B cell (primary cell): ENCODE measurements around the gene PPIH. TPM values are rescaled to one million over a fixed set of nuclear protein-coding genes. Genes with fewer than 3 reads are reported as not detected.
A peak's percentile ranks its signal among the peaks of the same experiment; 100 is the strongest.

Experiments used
- ATAC-seq: fragments of 200-7000 bp; cut with Tn5 transposase; one replicate; pipeline ENCODE4 v1.10.0; 2021; ENCODE audit warnings: low read depth, mild to moderate bottlenecking, moderate number of reproducible peaks, moderate library complexity
- CTCF ChIA-PET: fragments of 350-600 bp; sonication (Branson Sonifier 250); formaldehyde crosslinking; loops from one replicate; lab custom pipeline; 2021; ENCODE audit warnings: antibody characterized with exemption, inconsistent platforms; lab: Charles Lee
- POLR2A ChIA-PET: fragments of 350-600 bp; sonication (Branson Sonifier 250); formaldehyde crosslinking; loops from one replicate; lab custom pipeline; 2021; ENCODE audit warnings: antibody characterized with exemption; lab: Charles Lee
- DNase-seq: peaks from one replicate; pipeline ENCODE4 v3.0.0; 2013
- H2AFZ ChIP-seq: 2 replicates; pipeline ENCODE4 v1.6.1; 2012; ENCODE audit warnings: mild to moderate bottlenecking, low read depth, low read length; ENCODE audit not compliant: insufficient read depth, poor library complexity, severe bottlenecking
- H3K27ac ChIP-seq, 2 donors: 1 replicate in 1 of 2; 2 replicates in 1 of 2; pipeline ENCODE4 v1.5.1; 2012 to 2013; ENCODE audit warnings: low read length in 2 of 2, mild to moderate bottlenecking in 2 of 2, moderate library complexity in 1 of 2
- H3K27me3 ChIP-seq, 4 experiments: fragments of 200-600 bp in 1 of 4; sonication (generic) in 1 of 4; replicated peaks in 1 of 4; 1 replicate in 2 of 4; 2 replicates in 2 of 4; pipeline versions ENCODE4 v1.6.1 to v1.7.0; 2013 to 2016; ENCODE audit warnings: low read length in 3 of 4, mild to moderate bottlenecking in 2 of 4, mixed read lengths in 1 of 4, moderate library complexity in 1 of 4; ENCODE audit not compliant: insufficient read depth in 4 of 4, control insufficient read depth in 3 of 4; ENCODE audit errors: control extremely low read depth in 1 of 4
- H3K36me3 ChIP-seq, 2 experiments: replicated peaks in 1 of 2; 1 replicate in 1 of 2; 2 replicates in 1 of 2; pipeline versions ENCODE4 v1.6.1 to v1.7.1; 2013; ENCODE audit warnings: low read length in 1 of 2; ENCODE audit not compliant: insufficient read depth in 2 of 2, control insufficient read depth in 1 of 2; ENCODE audit errors: control extremely low read depth in 1 of 2, extremely low read depth in 1 of 2
- H3K4me1 ChIP-seq, 2 donors: fragments of 200-600 bp in 1 of 2; sonication (generic) in 1 of 2; 1 replicate in 1 of 2; 2 replicates in 1 of 2; pipeline versions ENCODE4 v1.5.1 to v1.6.1; 2013 to 2017; ENCODE audit warnings: low read length in 2 of 2; ENCODE audit not compliant: control insufficient read depth in 2 of 2, insufficient read depth in 2 of 2
- H3K4me2 ChIP-seq: replicated peaks from 2 replicates; pipeline ENCODE3; 2012; ENCODE audit warnings: mild to moderate bottlenecking, low read depth, low read length; ENCODE audit not compliant: poor library complexity, severe bottlenecking
- H3K4me3 ChIP-seq, 5 experiments: fragments of 200-600 bp in 1 of 5; sonication (generic) in 1 of 5; 1 replicate in 3 of 5; 2 replicates in 2 of 5; pipeline versions ENCODE4 v1.5.1 to v1.7.0; 2011 to 2016; ENCODE audit warnings: low read length in 4 of 5, mild to moderate bottlenecking in 4 of 5, low read depth in 2 of 5, control low read depth in 1 of 5, moderate library complexity in 1 of 5; ENCODE audit not compliant: insufficient read depth in 1 of 5; ENCODE audit errors: control extremely low read depth in 1 of 5, extremely low read depth in 1 of 5
- H3K79me2 ChIP-seq: fragments of 200-600 bp; sonication (generic); one replicate; pipeline ENCODE4 v1.6.0; 2016; ENCODE audit warnings: low read length; ENCODE audit not compliant: control insufficient read depth, insufficient read depth
- H3K9ac ChIP-seq: fragments of 200-600 bp; sonication (generic); 2 replicates; pipeline ENCODE4 v1.6.1; 2017; ENCODE audit warnings: mild to moderate bottlenecking, low read length, moderate library complexity
- H3K9me3 ChIP-seq, 3 donors: one replicate each; pipeline versions ENCODE4 v1.6.1 to v1.7.1; 2013; ENCODE audit warnings: low read length in 2 of 3; ENCODE audit not compliant: control insufficient read depth in 2 of 3, insufficient read depth in 1 of 3; ENCODE audit errors: control extremely low read depth in 1 of 3
- H4K20me1 ChIP-seq: 2 replicates; pipeline ENCODE4 v1.6.0; 2012; ENCODE audit warnings: mild to moderate bottlenecking, low read length; ENCODE audit not compliant: insufficient read depth, control insufficient read depth, poor library complexity, severe bottlenecking
- H3K27ac Mint-ChIP-seq: one replicate; pipeline ENCODE4 v1.8.0; 2021; ENCODE audit warnings: mixed read lengths
- H3K27me3 Mint-ChIP-seq: one replicate; pipeline ENCODE4 v1.8.0; 2021; ENCODE audit warnings: mixed read lengths
- H3K4me1 Mint-ChIP-seq: one replicate; pipeline ENCODE4 v1.8.0; 2021; ENCODE audit warnings: mixed read lengths
- H3K4me3 Mint-ChIP-seq: one replicate; pipeline ENCODE4 v1.8.0; 2021; ENCODE audit warnings: mixed read lengths
- H3K9me3 Mint-ChIP-seq: one replicate; pipeline ENCODE4 v1.8.0; 2022; ENCODE audit warnings: mixed read lengths; ENCODE audit not compliant: insufficient read depth
- CTCF ChIP-seq: fragments of 200-600 bp; IDR thresholded peaks from one replicate; pipeline ENCODE4 v1.8.0; 2022; ENCODE audit warnings: antibody characterized with exemption, mild to moderate bottlenecking
- EZH2 ChIP-seq: IDR thresholded peaks from 2 replicates; pipeline ENCODE4 v1.6.1; 2012; ENCODE audit warnings: borderline replicate concordance, low read depth, mild to moderate bottlenecking, moderate library complexity, low read length; ENCODE audit not compliant: insufficient read depth, poor library complexity, severe bottlenecking
- WGBS: methylation state at CpG from one replicate; pipeline ENCODE4 v1.1.5; 2013; ENCODE audit warnings: missing lambda C conversion rate; ENCODE audit not compliant: insufficient coverage; 5-methylcytosine and 5-hydroxymethylcytosine counted together
- intact Hi-C: fragments of 100-400 bp; cut with micrococcal nuclease; formaldehyde crosslinking; loops from one replicate; pipeline ENCODE4 v1.10.0; 2022
- polyA plus RNA-seq: library from polyadenylated mRNA; depleted of rRNA; stranded (reverse); fragments of >200 nt; gene quantifications from 2 replicates; pipeline ENCODE4 v1.2.3, GENCODE V29; 2012
- total RNA-seq, 2 donors: library from RNA; stranded (reverse); fragments of 120-200 nt in 1 of 2; gene quantifications; 1 replicate in 1 of 2; 2 replicates in 1 of 2; pipeline versions ENCODE4 v1.2.3 to v1.2.4, GENCODE V29; 2013 to 2022

PPIH gene
- total and polyA plus RNA-seq, 2 donors (not counting 1 experiment from before 2014, with no cell fraction given), result 42.4 to 50.3 TPM

DNA sequence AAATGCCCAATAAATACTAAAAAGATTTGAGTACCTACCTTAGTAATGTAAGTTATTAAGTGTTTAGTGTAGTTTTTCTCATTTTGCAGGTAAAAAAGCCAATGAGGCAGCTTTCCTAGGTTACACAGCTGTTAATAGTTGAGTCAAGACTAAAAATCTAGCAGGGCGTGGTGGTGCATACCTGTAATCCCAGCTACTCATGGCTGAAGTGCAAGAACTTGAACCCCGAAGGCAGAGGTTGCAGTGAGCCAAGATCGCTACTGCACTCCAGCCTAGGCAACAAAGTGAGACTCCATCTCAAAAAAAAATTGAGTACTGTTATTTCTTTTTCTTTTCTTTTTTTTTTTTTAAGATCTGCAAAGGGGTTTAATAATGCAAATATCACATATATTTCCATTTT, 31.7 kb downstream of the PPIH start:
- intact Hi-C loops, result loop anchor here (2.0 kb wide), 1 partner anchor 111 kb away; no protein-coding TSS in a partner anchor
- peaks cover 81% of the 10 kb centered on the region for H3K4me1 Mint-ChIP-seq
- H3K9me3 Mint-ChIP-seq, result no peaks in the 10 kb centered on the region
- Histone ChIP-seq H3K4me2 (peak overlapping the region; percentile 31), H3K4me3 (no peak overlapping the region), H3K27ac (no peak overlapping the region), H3K4me1 (peaks cover 66% of the 10 kb centered on the region in 2 donors), H2AFZ (no peak overlapping the region), H3K36me3 (peaks cover 13 to 53% of the 10 kb centered on the region in 2 experiments), H4K20me1 (peaks cover 99% of the 10 kb centered on the region), H3K9me3 (no peaks in the 10 kb centered on the region), H3K9ac (no peak overlapping the region), H3K27me3 (no peaks in the 10 kb centered on the region), H3K79me2 (peaks cover 100% of the 10 kb centered on the region)
- no peaks in the 10 kb centered on the region for H3K27me3 Mint-ChIP-seq
- no peak for DNase-seq
- no peak overlapping the region for H3K4me3 Mint-ChIP-seq
- no peak for TF ChIP-seq CTCF
- WGBS, result 67% methylated on average over 3 of the region's 3 CpGs
- no peak for ATAC-seq
- CTCF ChIA-PET, result interaction anchor here (1.5 kb wide), 1 partner anchor 78 kb away, joined by 4 read pairs; the partner anchor contains the start of gene C1orf50
- H3K27ac Mint-ChIP-seq, result no peak overlapping the region
- POLR2A ChIA-PET, result no interaction called here

- H3K4me3 Mint-ChIP-seq, result peak overlapping the region; percentile 4
- no CpG with 5 or more reads among the region's 1 CpG for WGBS
- no peaks in the 10 kb centered on the region for H3K27me3 ChIP-seq
- no peak for DNase-seq
- peaks cover 9 to 54% of the 10 kb centered on the region in 2 experiments for H3K36me3 ChIP-seq
- intact Hi-C loops, result loop anchor here (2.0 kb wide), 1 partner anchor 112 kb away; no protein-coding TSS in a partner anchor
- no peak overlapping the region for H3K27ac ChIP-seq
- no peaks in the 10 kb centered on the region for H3K9me3 Mint-ChIP-seq
- H3K9ac ChIP-seq, result no peak overlapping the region
- ChIA-PET POLR2A (interaction anchor here (0.5 kb wide), 1 partner anchor 32 kb away, joined by 5 read pairs; no protein-coding TSS in a partner anchor), CTCF (interaction anchor here (0.7 to 1.5 kb wide), 3 partner anchors 13 to 113 kb away, joined by 3 to 4 read pairs (median 3); partner anchors contain the start of gene C1orf50)
- peaks cover 99% of the 10 kb centered on the region for H4K20me1 ChIP-seq
- H3K4me3 ChIP-seq, result no peak overlapping the region
- no peak for ATAC-seq
- H3K4me1 Mint-ChIP-seq, result peaks cover 76% of the 10 kb centered on the region
- H3K4me1 ChIP-seq, result peaks cover 59% of the 10 kb centered on the region in 2 donors
- no peaks in the 10 kb centered on the region for H3K9me3 ChIP-seq
- H3K27me3 Mint-ChIP-seq, result no peaks in the 10 kb centered on the region
- H3K79me2 ChIP-seq, result peaks cover 100% of the 10 kb centered on the region
- H2AFZ ChIP-seq, result no peak overlapping the region
- TF ChIP-seq EZH2 (no peak), CTCF (peak; percentile 33)
- H3K4me2 ChIP-seq, result peak overlapping the region; percentile 11
- no peak overlapping the region for H3K27ac Mint-ChIP-seq
Measured at GRCh38 chr1:42690477-42691156, 32.4 kb downstream of the PPIH start.
